Renal cortical epithelial cell (primary cell): ENCODE results near the gene MT3. TPM values are rescaled to one million over a fixed set of nuclear protein-coding genes. Genes with fewer than 3 reads are reported as not detected.
"Not testable (repeated sequence)": the region's sequence is repeated elsewhere in the genome, so short reads cannot be mapped to it uniquely, and the experiment has no call there.

Experiments
- DNase-seq: peaks from one replicate; pipeline ENCODE4 v3.0.0-alpha.2; 2011; ENCODE audit warnings: low read depth
- total RNA-seq: library from RNA; depleted of rRNA; stranded (reverse); fragments of >200 nt; gene quantifications from 2 replicates; pipeline ENCODE4 v1.2.3, GENCODE V29; 2014

Gene MT3
- total RNA-seq, 1 donor from 2014 or later: not detected

GRCh38 chr16:56610017-56610608 lies 20.8 kb downstream of the MT3 start:
- peak; percentile 96 for DNase-seq

- no peak for DNase-seq
These were observed 21.3 kb downstream of the MT3 start for GRCh38 chr16:56610609-56611111.

- peak; percentile 80 for DNase-seq
These were observed 22.0 kb downstream of the MT3 start for GRCh38 chr16:56611281-56611833.

GRCh38 chr16:56613706-56614105 lies 24.4 kb downstream of the MT3 start:
- DNase-seq: peak; percentile 60

GRCh38 chr16:56614549-56614991 lies 25.2 kb downstream of the MT3 start:
- DNase-seq: peak; percentile 97

- peak; percentile 65 for DNase-seq
These were observed 26.0 kb downstream of the MT3 start for GRCh38 chr16:56615353-56615752.

- no peak for DNase-seq
These were observed 27.4 kb downstream of the MT3 start for GRCh38 chr16:56616608-56617211.

- peak; percentile 51 for DNase-seq
These were observed 28.1 kb downstream of the MT3 start for GRCh38 chr16:56617212-56618085.

GRCh38 chr16:56618138-56618537 lies 28.8 kb downstream of the MT3 start:
- DNase-seq: no peak

- no peak for DNase-seq
These were observed 31.1 kb downstream of the MT3 start for GRCh38 chr16:56620339-56620897.

GRCh38 chr16:56621665-56622445 lies 32.5 kb downstream of the MT3 start:
- DNase-seq: not testable (repeated sequence)

GRCh38 chr16:56623184-56623583 lies 33.9 kb downstream of the MT3 start:
- DNase-seq: not testable (repeated sequence)

GRCh38 chr16:56623637-56624036 lies 34.3 kb downstream of the MT3 start:
- DNase-seq: no peak

GRCh38 chr16:56625140-56625942 lies 36.0 kb downstream of the MT3 start, which contains the start of gene MT1E:
TSS of gene MT1E (plus strand) at chr16:56625781. CDS start at chr16:56625852, 71 bp downstream.
- peak; percentile 61 for DNase-seq

GRCh38 chr16:56625943-56626654 lies 36.8 kb downstream of the MT3 start:
- no peak for DNase-seq

GRCh38 chr16:56626685-56627084 lies 37.4 kb downstream of the MT3 start:
- DNase-seq: no peak

- peak; percentile 50 for DNase-seq
These were observed 39.4 kb downstream of the MT3 start for GRCh38 chr16:56628486-56629350.

GRCh38 chr16:56629531-56629930 lies 40.2 kb downstream of the MT3 start:
- no peak for DNase-seq
